HG03045 (cell line): ENCODE measurements around the gene PINLYP.
"Not testable (repeated sequence)": the region's sequence is repeated elsewhere in the genome, so short reads cannot be mapped to it uniquely, and the experiment has no call there.

Source experiments
- ATAC-seq: cut with Tn5 transposase; IDR thresholded peaks from one replicate; pipeline ENCODE4 v1.9.1; 2021; ENCODE audit warnings: mild to moderate bottlenecking, moderate library complexity; ENCODE audit not compliant: unreplicated experiment

Gene PINLYP

GRCh38 chr19:43578787-43579186 is 3.2 kb downstream of the PINLYP start:
- ATAC-seq, result no peak

DNA sequence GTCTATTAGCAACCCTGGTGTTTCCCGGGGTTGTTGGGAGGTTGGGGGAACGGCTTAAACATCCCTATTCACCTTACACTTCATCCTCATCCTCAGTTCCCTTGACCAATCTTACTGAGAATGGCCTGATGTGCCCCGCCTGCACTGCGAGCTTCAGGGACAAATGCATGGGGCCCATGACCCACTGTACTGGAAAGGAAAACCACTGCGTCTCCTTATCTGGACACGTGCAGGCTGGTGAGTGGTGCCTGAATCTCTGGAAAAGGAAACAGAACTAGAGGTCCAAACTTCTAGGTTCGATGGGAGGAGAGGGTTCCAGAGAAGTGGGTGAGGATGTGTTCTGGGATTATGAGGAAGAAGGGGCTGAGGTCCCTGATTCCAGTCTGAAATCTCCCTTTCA is 5.9 kb downstream of the PINLYP start:
- ATAC-seq, result no peak

GRCh38 chr19:43582495-43582894 is 6.9 kb downstream of the PINLYP start:
- ATAC-seq, result no peak

GRCh38 chr19:43584484-43584883 is 8.9 kb downstream of the PINLYP start:
- ATAC-seq, result no peak

- ATAC-seq, result no peak
Observed at GRCh38 chr19:43586346-43586745, 10.7 kb downstream of the PINLYP start.

DNA sequence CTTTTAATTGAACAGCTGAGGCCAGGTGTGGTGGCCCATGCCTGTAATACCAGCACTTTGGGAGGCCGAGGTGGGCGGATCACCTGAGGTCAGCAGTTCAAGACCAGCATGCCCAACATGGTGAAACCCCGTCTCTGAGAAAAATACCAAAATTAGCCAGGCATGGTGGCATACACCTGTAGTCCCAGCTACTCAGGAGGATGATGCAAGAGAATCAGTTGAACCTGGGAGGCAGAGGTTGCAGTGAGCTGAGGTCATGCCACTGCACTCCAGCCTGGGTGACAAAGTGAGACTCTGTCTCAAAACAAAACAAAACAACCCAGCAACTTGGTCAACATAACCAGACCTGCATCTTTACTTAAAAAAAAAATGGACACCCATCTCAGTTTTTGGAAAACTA is 11.4 kb downstream of the PINLYP start:
- ATAC-seq, result not testable (repeated sequence)

DNA sequence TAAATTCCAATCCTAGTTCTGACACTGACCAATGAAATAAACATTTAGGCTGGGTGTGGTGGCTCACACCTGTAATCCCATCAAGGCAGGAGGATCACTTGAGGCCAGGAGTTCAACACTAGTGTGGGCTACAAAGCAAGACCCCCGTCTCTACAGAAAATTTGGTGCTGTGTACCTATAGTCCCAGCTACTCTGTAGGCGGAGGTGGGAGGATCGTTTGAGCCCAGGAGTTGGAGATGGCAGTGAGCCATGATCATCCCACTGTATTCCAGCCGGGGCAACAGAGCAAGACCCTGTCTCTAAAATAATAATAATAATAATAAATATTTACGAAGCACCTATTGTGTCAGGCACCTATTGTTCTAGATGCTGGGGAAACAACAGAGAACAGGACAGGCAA is 13.7 kb downstream of the PINLYP start:
- ATAC-seq, result no peak

GRCh38 chr19:43589678-43590077 is 14.1 kb downstream of the PINLYP start:
- no peak for ATAC-seq

- ATAC-seq, result no peak
Observed at GRCh38 chr19:43591904-43592772, 16.5 kb downstream of the PINLYP start.

DNA sequence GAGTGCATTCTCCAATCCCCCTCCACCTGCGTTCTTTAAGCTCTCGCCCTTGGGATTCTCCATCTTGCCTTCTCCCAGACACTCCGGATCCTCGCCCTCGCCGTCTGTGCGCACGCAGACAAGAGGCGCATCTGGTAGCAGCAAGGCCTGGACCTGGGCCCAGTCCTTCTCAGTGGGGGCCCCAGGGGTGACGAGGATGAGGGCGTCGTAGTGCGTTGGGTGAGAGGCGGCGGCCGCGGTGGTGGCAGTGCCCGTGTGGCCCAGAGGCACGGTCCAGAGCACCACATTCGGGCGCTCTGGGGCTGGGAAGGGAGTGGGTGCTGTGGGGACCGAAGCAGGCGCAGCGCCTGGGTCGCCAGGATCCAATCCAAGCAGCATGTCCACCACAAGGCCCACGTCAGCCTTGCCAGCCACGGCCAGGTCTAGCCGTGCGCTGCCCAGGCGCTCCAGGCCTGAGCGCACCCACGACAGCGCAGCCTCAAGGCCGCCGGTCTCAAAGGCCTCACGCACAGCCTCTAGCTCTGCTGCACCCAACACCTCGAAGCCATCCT is 17.3 kb downstream of the PINLYP start:
- no peak for ATAC-seq

GRCh38 chr19:43594081-43594697 is 18.6 kb downstream of the PINLYP start:
- ATAC-seq, result no peak

DNA sequence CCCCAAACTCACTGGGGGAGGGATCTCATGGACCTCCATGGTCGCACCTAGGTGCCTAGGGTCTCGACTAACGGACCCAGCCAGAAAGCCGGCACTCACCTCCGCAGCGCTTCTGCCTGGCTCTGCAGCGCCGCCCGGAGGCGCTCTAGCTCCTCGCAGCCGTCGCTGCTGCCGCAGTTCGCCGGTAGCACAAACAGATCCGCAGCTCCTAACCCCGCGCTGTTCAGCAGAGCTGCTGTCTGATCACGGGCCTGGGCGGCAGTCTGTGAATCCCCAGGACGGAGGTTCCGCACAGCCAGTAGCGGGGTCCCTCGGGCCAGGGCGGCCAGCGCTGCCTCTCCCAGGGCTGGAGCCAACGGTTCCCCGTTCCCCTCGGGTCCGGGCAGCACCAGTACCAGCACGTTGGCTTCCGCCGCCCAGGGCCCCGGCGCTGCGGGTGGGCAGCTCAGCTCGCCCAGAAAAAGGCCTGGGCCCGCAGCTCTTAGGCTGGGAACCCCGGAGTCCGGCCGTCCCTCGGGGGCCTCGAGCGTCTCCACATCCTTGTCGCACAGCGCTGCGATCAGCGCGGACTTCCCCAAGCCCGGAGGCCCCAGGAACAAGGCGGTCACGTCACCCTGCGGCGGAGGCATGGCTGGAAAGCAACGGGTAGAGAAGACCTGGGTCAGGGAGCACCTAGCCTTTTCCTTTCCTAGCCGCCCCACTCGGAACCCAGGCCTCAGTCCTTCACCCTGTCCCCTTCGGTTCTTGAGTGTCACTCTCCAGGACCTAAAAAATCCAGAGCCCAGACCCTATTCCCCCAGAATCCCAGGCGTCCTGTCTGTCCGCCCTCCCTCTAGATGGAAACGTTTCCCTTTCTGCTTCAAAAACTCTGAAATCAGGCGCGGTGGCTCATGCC is 19.4 kb downstream of the PINLYP start:
- no peak for ATAC-seq

DNA sequence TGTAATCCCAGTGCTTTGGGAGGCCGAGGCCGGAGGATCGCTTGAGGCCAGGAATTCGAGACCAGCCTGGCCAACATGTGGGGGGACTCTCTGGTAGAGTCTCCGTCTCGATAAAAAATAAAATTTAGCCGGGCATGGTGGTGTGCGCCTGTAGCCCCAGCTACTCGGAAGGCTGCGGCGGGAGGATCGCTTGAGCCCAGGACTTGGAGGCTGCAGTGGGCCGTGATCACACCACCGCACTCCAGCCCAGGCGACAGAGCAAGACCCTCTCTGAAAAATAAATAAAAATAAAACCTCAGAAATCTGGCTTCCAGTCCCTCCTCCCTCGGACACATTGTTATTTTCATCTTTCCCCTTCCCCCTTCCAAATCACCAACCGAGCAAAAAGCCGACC is 20.0 kb downstream of the PINLYP start:
- peak; percentile 9 for ATAC-seq

- peak; percentile 79 for ATAC-seq
Observed at GRCh38 chr19:43595999-43596841, 20.6 kb downstream of the PINLYP start, which contains the start of the genes IRGQ and ZNF576. Gene IRGQ, minus strand, starts transcription at chr19:43596134. Its CDS starts 796 bp downstream, at chr19:43595338. Gene ZNF576, plus strand, starts transcription at chr19:43596595. Its CDS starts 514 bp downstream, at chr19:43597109.

DNA sequence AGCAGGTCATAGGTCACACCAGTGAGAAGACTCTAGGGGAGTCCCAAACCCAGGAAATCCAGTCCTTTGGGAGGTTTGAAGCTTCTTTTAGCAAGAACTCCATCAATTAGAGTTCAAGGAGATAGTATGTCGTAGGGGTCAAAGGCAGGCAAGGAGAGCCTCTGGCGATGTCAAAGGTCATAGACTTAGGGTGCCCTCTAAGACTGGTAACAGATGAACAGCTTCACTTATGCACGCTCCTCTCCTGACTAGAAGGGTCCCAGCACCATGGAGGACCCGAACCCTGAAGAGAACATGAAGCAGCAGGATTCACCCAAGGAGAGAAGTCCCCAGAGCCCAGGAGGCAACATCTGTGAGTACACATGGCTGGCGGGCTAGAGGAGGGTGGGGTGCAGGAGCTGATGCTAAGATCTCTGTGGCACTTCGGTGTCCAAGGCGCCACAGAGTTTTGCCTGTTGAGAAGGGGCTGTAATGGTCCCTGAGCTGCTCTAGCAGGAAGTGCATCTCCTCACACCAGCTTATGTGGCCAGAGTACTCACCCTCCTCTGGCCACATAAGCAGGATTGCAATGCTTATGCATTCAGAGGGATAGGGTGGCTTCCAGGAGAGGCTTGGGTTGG is 21.4 kb downstream of the PINLYP start:
- no peak for ATAC-seq

- ATAC-seq, result no peak
Observed at GRCh38 chr19:43597876-43598275, 22.3 kb downstream of the PINLYP start.

- ATAC-seq, result no peak
Observed at GRCh38 chr19:43598445-43599240, 23.0 kb downstream of the PINLYP start.

- no peak for ATAC-seq
Observed at GRCh38 chr19:43599635-43600295, 24.2 kb downstream of the PINLYP start.
